HG03108 (cell line): ENCODE data around the gene ZBTB32.

Source experiments
- ATAC-seq: cut with Tn5 transposase; IDR thresholded peaks from one replicate; pipeline ENCODE4 v1.9.1; 2021; ENCODE audit warnings: moderate library complexity; ENCODE audit not compliant: unreplicated experiment

The ZBTB32 gene

DNA sequence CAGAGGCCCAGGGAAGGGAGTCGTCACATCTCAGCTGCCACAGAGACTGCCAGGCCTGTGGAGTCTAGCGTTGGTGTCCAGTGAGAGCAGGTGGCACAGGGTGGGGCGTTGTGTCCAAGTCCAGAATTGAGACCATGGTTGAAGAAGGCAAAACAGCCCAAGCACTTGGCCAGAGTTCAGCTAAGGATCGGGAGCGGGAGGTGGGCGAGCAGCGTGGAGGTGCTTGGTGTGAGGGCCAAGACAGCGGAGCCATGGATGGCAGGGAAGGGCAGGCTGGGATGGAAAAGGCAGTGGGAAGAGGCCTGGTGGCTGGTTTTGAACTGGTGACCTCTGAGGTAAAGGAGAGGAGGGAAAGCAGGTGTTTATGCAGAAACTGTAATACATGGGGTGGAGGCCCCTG is 29.9 kb downstream of the ZBTB32 start:
- ATAC-seq = no peak

DNA sequence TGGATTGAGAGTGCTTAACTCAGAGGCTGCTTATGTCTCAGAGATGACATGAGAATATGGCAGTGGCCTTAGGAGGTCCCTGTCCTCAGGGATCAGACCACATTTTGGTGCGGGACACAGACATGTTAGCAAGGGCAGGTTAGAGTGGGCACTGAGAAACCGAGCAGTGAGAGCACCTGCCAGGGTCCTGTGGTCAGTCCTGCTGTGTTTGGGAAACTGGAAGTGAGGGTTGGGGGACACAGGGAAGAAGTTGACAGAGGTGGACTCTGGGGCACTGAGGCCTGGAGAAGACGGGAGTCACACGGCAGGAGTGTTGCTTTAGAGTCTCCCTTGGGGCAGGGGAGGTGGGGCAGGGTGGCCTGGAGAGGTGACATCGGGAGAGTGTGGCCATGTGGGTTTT is 30.5 kb downstream of the ZBTB32 start:
- no peak for ATAC-seq

DNA sequence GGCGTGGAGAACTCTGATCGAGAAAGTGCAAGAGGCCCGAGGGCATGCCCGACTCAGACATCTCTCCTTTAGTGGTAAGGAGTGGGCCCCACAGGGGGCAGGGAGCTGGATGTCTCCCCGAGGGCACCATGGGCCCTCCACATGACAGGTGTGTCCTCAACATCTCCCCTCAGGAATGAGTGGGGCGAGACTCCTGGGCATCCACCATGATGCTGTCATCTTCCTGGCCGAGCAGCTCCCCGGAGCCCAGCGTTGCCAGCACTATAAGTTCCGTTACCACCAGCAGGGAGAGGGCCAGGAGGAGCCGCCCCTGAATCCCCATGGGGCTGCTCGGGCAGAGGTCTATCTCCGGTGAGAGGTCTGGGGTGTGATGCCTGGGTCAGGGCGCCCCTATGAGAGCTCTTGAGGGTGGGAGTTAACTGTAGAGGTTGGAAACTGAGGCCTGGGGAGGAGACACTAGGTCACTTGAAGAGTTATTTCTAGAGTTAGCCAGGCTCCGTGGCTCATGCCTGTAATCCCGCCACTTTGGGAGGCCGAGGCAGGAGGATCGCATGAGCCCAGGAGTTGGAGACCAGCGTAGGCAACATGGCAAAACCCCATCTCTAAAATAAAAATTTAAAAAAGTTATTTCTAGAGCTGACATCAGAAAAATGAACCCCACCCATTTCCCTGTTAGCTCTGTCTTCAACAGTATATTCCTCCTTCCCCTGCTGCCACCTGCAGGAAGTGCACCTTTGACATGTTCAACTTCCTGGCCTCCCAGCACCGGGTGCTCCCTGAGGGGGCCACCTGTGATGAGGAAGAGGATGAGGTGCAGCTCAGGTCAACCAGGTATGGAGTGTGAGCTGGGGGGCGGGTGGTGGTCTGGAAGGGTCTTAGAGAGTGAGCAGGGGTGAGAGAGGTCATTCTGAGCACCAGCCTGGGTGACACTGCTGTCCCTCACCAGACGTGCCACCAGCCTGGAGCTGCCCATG is 32.8 kb downstream of the ZBTB32 start:
- no peak for ATAC-seq

DNA sequence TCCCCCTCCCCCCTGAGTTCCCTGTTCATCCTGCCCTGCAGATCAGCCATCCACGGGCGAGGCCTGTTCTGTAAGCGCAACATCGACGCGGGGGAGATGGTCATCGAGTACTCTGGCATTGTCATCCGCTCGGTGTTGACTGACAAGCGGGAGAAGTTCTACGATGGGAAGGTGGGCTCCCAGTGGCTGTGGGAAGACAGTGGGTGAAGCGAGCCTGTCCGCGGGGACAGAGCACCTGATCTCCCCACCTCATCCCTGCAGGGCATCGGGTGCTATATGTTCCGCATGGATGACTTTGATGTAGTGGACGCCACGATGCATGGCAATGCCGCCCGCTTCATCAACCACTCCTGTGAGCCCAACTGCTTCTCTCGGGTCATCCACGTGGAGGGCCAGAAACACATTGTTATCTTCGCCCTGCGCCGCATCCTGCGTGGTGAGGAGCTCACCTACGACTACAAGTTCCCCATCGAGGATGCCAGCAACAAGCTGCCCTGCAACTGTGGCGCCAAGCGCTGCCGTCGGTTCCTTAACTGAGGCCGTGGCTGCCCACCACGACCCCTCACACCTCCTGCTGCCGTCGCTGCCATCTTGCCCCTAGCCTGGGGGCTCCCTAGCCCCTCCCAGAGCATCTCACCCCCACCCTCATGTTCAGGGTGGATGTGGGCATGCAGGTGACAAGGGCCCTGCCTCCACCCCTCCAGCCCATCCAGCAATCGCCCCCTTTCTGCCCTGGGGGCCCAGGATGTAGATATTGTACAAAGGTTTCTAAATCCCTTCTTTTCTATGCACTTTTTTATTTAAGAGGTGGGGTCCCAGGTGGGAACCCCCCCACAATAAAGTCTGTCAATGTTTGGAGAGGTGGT is 33.9 kb downstream of the ZBTB32 start:
- no peak for ATAC-seq

DNA sequence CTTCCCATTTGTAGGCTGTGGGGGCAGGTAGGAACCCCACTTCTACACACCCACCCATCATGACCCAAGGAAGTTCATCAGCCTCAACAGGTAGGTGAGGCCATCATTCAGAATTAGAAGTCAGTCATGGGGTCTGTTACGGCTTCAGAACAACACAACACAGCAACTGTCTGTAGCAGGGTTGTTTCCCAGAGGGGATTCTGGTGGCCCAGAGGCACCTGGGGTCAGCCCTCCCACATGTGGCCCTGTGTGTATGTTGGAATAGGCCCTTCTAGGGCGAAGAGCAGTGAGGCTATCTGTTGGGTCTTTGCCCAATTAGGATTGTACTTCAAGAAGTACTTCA is 34.5 kb downstream of the ZBTB32 start:
- ATAC-seq = no peak

DNA sequence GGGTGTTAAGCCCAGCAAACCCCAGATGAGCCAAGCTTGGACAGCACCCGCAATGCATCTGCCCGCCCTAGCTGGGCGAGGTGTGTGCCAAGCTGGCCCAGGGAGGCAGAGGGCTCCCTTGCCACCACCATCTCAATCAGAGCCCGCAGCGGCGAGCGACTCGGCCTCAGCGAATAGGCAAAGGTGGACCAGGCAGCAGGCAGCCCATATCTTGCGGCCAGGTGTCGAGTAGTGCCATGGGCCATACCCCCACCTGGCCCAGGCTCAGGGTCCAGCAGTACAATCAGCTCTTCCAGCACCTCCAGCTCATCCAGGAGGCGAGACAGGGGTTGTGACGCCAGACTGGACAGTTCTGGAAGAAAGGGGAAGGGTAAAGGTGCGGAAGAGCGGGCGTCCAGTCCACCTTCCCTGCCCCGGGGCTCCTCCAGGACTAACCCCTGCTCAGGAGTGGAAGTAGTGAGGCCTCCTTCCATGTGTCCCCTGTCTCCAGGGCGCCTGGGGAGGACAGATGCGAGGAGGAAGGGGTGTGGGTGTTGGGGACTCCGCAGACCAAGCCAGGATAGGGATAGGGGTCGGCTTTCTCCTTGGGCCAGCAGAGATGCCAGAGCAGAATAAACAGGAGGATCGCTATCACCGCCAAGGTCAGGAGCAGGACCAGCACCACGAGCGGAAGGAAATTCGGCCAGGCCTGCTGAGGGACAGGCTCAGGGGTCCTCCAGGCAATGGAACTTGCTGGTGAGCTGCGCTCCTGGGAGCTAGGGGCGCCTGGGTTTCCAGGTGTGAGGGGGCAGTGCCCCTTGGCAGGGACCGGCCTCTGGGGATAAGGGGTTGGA is 35.1 kb downstream of the ZBTB32 start:
- no peak for ATAC-seq

DNA sequence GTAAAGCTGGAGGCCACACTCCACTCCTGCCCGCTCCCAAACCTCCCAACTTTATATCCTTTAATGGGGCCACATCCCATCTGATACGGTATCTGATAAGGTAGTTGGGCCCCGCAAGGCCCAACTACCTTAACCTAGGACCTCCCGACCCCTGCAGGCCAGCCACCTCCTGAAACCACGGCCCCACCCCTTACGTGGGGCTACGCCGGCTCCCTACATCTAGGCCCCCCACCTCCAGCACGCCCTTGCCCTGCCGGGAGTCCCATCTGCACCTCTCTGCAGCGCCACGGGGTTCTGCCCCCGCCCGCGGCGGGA is 35.7 kb downstream of the ZBTB32 start:
- ATAC-seq = no peak

DNA sequence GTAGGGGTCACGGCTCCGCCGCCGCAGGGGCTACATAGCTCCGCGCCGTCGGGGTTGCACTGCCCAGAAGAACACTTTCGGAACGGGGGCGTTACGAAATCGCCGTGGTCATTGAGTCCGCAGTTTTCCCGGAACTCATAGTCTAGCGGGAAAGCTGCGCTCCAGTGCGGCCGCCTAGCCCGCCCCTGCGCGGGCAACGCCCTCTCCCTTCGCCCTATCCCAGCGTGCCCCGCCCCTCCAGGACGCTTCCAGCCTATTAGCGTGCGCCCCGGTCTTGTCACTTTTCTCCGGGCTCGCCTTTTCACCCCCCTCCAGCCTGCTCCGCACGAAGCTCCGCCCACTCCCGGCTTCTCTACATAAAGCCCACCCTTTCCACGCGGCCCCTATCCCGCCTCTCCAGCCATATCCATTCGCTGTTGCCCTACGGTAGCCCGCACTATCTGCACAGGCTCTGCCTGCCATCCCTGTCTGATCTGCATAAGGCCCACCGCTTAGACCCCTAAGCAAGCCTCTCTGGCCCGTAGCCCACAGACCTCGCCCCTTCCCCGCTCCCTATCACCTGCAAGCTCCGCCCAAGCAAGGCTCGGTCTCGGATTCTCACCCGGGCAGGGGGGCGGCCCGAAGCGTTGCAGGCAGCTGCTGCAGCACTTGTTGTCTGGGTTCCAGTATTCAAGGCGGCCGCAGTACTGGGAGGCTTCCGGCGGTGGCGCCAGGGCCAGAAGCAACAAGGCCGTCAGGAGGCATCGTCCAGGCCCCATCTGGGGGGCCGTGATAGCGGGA is 36.3 kb downstream of the ZBTB32 start:
- peak; percentile 49 for ATAC-seq

DNA sequence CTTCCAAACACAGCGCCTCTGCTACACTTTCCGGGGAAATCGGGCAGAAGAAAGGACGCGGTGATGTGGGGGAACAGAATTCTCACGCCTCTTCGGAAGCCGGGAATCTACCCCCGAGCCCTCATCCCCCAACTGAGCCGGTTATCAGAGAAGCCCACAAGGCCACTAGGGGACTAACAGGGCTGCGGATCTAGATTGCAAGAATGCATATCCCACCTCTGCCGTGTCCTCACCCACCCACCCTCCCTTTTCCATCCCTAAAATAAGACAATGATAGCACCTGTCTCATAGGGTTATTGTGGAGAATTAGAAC is 36.8 kb downstream of the ZBTB32 start:
- no peak for ATAC-seq

DNA sequence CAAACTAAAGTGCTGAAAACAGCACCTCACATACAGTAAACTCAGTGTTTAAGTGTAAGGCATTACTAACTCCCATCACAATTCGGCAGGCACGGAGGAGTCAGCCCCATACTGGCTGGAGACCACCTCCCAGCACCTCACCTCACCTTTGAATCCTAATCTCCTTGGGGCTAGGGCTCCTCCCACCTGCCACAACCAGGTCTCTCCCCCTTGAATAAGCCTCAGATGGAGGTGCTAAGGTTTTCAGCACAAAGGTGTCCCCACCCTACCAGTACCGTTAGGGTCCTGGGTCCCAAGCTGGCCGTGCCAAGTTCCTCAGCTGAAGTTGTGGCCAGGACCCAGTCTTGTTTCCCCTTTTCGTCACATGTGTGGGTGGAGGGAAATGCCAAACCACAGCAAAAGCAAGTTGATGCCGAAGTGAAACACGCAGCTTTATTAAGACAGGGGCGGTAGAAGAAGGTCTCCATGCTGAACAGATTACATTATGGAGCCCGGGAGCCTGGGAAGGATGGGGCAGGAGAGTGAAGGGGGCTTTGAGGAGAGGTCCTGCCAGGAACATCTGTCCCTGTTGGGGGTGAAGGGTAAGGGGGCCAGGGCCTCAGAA is 37.9 kb downstream of the ZBTB32 start, which contains the start of gene IGFLR1:
IGFLR1 (minus strand) TSS at position 332 of the 604 bp plus-strand sequence. CDS start 1,272 bp downstream, outside the sequence.
- ATAC-seq = no peak

DNA sequence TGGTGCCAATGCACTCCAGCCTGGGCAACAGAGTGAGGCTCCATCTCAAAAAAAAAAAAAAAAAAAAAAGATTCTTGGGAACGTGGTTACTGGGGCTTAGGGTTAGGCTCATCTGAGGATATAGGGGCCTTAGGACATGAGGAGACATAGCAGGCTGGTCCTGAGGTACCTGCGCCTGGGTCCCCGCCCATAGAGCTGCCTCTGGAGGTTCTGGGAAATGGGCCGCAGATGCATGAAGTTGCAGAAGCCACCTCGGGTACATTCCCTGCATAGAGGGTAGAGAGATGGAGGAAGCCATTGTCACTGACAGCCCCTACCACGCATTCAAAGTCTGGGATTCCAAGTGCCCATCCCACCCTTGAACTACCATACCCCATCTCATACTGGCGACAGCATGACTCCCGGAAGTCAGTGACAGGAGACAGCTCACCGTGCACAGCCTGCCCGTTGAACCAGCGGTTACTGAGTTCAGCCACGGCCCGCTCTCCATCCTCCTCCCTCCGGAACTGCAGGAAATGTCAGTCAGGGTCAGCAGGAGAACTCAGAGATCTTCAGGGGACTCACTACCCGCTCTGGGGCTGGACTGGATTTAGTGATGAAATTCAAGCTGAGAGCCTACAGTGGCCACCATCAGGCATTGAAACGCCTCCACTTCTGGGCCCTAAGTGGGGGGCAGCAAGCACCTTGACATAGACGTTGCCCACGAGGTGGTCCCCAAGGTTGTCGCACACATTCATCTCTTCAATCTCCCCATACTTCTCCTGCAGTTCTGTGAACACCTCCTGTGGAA is 39.5 kb downstream of the ZBTB32 start:
- ATAC-seq = no peak

DNA sequence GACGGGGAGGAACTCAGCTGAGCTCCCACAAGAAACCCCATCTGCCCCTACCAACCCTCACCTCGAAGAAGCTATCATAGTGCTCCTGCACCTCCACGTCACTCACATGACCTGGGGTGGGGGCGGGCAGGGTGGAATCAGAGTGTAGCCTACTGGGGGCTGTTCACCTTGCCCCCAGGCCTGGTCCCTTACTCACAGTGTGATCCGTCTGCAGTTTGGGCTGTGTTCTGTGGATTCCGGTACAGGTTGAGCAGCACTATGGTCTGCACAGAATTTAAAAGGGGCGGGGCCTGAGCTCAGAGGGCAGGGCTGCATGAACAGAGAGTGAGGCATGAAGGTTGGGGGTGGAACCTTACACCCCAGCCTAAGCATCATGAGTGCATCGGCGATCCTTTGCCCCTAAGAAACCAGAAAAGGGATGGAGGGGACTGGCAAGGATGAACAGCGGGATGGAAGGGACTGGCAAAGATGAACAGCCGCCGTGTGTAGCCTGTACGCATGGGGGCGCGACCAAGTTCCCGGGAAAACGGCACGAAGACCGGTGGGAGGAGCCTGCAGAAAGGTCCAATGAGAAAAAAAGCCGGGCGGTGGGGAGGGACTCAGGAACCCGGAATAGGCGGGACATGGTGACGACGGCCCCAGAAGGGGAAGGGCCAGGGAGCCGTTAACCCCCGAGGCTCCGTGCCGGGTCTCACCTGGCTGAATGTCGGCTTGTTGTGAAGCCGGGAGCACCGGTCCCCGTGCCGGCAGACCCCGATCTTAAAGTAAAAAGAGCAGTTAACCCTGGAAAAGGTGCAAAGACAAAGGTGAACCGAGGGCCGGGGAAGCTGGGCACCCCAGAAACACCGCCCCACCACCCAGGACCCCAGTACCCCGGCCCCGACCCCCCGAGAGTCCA is 40.3 kb downstream of the ZBTB32 start:
- no peak for ATAC-seq

DNA sequence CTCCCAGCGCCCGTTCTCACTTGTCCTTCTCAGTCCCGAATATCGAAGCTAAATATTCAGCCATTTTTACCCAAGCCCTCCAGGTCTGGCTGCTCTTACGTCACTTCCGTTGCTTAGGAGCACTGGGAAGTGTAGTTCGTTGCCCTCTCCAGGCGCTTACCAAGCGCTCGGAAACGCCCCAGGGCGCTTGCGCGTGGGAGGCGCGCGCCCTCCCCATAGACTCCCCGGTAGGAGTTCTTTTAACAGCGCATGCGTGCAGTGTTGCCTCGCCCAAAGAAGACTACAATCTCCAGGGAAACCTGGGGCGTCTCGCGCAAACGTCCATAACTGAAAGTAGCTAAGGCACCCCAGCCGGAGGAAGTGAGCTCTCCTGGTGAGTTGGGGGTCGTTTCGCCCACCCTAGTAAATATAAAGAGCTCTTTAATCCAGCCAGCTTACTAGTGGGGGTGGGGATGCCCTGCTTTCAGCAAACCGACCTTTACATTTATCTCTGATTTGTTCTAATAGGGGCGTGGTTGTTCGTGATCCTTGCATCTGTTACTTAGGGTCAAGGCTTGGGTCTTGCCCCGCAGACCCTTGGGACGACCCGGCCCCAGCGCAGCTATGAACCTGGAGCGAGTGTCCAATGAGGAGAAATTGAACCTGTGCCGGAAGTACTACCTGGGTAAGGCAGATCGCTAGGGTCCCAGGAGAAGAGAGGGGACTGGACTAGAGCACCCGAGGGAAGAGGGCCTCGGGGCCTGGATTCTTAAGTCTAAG is 41.1 kb downstream of the ZBTB32 start, which contains the start of the genes PSENEN and U2AF1L4:
PSENEN (plus strand) TSS at position 324 of the 759 bp plus-strand sequence; CDS start at position 604, 280 bp downstream.
U2AF1L4 (minus strand) TSS at position 91 of the 759 bp plus-strand sequence; CDS start at position 64, 27 bp downstream.
- ATAC-seq = peak; percentile 41

DNA sequence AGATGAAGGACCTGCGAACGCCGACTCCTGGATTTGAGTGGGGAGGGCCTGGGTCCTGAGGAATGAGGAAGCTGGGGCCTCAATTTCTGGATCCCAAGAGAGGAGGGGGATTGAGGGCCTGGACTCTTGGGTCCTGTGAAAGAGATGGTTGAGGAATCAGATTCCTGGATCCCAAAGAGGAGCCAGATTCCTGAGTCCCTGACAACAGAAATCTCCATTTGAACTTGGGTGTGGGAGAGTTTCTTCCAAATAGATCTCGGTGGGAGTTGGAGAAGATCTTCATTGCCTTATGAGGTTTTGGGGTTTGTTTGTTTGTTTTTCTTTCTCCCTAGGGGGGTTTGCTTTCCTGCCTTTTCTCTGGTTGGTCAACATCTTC is 41.7 kb downstream of the ZBTB32 start:
- no peak for ATAC-seq

DNA sequence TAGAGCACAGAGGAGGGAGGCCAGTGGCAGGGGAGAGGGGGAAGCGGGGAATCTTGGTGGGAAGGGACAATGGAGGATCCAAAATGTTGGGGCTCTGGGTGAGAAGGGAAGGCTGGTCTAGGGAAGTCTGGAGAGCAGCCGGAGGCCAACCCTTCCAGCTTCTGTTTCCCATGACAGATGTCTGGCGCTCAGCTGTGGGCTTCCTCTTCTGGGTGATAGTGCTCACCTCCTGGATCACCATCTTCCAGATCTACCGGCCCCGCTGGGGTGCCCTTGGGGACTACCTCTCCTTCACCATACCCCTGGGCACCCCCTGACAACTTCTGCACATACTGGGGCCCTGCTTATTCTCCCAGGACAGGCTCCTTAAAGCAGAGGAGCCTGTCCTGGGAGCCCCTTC is 42.2 kb downstream of the ZBTB32 start:
- ATAC-seq = no peak

DNA sequence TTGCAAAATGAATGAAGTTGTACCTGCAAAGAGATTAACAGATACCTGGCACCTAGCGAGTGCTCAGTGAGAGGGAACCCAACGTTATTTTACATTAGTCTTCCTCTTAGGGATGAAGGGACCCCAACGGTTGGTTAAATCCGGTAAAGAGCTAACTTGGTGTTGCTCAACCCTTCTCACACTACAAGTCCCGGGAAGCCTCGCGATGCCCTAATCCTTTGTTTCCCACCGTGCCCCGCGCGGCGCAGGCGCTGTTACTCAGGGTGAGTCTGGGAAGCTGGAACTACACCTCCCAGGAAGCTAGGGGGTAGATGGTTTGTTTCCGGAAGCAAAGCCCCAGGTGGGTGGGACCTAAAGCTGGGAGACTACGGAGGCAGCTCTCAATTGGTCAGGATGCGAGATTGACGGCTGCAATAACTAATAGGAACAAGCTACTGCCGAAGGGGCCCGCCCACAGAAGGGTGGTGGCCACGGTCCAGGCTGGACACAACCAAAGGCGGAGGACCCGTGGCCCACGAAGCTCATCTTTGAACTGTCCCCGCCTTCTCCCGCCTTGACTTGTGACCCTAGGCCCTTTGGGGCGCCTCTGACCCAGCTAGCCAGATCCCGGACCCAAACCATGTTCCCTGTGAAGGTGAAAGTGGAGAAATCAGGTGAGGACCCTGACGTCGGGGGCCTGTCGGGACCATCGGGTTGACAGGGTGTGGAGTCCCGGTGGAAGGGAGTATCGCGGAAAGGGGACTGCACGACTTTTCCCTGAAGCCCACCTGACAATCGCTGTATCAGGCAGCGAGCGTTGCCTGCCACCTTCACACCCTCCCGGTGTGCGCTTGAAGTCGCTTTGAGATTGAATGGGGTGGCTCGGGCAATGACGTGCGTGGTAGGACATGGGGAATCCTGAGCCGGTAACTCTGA is 44.0 kb downstream of the ZBTB32 start, which contains the start of gene LIN37:
LIN37 (plus strand) TSS at position 471 of the 915 bp plus-strand sequence; CDS start at position 620, 149 bp downstream.
- peak; percentile 74 for ATAC-seq
